ENCODE results near the gene FUT2.

- TF ChIP-seq, protein P1, sequence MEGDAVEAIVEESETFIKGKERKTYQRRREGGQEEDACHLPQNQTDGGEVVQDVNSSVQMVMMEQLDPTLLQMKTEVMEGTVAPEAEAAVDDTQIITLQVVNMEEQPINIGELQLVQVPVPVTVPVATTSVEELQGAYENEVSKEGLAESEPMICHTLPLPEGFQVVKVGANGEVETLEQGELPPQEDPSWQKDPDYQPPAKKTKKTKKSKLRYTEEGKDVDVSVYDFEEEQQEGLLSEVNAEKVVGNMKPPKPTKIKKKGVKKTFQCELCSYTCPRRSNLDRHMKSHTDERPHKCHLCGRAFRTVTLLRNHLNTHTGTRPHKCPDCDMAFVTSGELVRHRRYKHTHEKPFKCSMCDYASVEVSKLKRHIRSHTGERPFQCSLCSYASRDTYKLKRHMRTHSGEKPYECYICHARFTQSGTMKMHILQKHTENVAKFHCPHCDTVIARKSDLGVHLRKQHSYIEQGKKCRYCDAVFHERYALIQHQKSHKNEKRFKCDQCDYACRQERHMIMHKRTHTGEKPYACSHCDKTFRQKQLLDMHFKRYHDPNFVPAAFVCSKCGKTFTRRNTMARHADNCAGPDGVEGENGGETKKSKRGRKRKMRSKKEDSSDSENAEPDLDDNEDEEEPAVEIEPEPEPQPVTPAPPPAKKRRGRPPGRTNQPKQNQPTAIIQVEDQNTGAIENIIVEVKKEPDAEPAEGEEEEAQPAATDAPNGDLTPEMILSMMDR (IDR thresholded peaks at IDR 0.05): no peak
- no peak for TF ChIP-seq POLR2A (IDR thresholded peaks at IDR 0.05)
Observed at GRCh38 chr19:48711106-48711662, 15.4 kb downstream of the FUT2 start.

Data from thyroid gland (tissue), 4 donors.